AG08395 (cell line): Measurements from ENCODE around the gene DDAH1.
"Not testable (repeated sequence)": the region's sequence is repeated elsewhere in the genome, so short reads cannot be mapped to it uniquely, and the experiment has no call there.

Source experiments
- DNase-seq: peaks from one replicate; pipeline ENCODE4 v3.0.0; 2012; ENCODE audit warnings: mixed read lengths, low spot score

Gene DDAH1

DNA sequence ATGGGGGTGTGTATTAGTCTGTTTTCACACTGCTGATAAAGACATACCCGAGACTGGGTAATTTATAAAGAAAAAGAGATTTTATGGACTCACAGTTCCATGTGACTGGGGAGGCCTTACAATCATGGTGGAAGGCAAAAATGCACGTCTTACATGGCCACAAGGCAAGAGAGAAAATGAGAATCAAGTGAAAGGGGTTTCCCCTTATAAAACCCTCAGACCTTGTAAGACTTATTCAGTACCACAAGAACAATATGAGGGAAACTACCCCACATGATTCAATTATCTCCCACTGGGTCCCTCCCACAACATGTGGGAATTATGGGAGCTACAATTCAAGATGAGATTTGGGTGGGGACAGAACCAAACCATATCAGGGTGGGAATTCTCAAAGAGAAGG, 5.2 kb upstream of the DDAH1 start:
- not testable (repeated sequence) for DNase-seq

- DNase-seq: no peak
Measured at GRCh38 chr1:85467929-85468540, 3.1 kb upstream of the DDAH1 start.

DNA sequence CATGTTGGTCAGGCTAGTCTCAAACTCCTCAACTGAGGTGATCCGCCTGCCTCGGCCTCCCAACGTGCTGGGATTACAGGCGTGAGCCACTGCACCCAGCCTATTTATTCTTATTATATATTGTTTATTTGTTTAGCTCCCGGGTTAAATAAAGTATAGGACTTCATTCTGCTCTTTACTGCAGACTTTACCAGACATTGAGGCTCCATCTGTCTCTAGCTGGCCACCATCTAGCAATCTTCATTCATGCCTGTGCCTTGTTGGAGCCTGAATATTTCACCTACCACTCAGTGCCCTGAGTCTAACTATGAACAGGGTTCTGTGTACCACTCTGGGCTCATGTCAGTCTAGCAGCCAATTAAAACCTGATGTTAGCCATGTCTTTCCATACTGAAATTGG, 2.1 kb upstream of the DDAH1 start:
- DNase-seq: no peak

DNA sequence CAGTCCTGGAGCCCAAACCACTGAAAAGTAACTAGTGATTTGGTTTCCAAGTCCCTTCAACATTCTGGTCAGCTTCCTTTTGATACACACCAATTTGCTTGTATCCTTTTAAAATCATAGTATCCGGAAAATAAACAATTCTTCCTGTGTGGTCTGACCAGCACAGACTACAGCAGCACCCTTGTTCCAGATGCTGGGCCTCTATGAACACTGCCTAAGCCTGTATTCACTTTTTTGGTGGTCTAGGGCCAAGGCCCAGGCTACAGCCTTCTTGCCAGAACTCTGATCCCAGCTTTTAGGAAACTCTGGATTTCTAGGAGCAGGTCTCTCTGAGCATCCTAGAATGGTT, 801 bp upstream of the DDAH1 start:
- DNase-seq: no peak

DNA sequence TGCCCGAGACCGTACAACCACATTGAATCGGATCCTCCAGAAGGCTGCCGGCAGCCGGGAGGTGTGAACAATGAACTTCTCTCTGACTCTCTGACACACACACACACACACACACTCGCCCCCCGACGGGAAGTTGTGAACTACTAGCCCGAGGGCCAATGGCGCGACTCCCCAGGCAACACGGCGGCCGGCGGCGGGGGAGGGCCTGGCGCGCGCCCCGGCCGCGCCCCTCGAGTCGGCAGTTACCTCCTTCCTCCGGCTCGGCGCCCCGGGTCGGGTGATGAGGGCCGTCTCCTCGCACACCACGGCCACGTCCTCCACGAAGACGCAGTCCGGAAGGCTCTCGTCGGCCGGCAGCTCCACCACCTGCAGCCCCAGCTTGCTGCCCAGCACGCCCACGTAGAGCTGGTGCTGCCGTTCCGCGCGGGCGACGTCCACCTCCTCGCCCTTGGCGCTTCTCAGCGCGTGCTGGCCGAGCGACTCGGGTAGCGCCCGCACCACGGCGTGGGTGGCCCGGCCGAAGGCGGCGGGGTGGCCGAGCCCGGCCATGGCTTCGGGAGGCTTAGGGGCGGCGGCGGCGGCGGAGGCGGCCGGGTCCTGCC, 361 bp downstream of the DDAH1 start:
- DNase-seq: peak; percentile 74

DNA sequence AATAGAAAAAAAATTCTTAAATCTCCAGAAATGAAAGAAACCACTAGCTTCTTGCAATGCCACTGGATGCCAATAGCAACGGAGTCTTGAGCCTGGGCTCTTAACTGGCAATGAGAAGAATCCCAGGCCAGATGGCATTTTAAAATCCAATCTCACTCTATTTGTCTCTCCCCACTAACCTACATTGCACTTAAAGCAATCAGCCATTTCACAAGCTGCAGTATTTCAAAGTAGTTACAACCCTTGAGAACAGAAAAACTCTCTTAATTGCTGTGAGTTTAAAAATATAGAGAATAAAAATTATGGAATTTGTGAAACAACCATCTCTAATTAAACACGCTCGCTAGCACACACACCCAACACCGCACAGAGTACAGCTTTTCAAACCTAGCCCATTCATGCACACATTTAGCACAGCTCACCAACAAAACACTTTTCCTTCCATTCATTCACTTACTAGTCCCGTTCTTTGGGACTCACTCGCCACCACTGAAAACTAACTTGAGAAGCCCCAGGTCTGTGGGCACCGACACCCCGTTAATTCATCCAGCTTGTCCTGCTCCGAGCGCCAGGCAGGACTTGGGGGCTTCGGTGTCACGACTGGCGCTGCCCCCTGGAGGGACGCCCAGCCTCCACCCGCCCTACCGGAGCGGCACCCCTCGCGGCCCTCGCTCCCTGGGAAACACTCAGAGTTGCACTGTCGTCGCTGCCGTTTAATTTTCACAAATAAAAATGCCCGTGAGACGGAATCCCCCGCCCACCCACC, 1.0 kb downstream of the DDAH1 start:
- peak; percentile 12 for DNase-seq

DNA sequence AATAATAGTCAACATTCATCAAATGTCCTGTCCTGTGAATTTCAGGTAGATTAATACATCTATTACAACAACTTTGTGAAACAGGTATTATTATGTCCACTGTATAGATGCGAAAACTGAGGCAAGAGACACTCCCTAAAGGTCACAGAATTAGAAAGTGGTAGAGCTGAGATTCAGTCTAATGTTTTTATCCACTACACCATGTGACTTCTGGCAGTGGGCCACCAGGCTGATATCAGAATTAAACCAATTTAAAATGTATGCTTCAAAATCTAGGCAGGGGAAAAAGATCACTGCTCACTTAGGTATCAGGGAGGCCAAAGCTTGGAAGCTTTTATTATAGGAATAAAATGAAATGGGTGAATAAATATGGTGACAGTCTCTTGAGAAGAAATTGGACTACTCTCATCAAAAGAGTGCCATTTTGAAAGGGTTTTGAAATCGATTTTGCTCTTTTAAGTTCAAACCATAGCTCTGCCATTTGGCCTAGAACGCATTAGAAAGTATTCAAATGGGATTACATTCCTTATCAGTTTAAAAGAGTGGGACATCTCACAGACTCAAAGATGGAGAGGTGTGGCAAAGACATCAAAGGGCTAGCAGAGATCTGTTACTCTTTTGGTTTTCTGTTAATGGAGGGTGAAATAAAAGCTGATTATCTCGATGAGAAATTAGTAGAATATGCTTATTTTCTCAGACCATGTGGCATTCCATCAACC, 1.9 kb downstream of the DDAH1 start:
- DNase-seq: no peak

- DNase-seq: peak; percentile 37
Measured at GRCh38 chr1:85461216-85461918, 3.6 kb downstream of the DDAH1 start.

DNA sequence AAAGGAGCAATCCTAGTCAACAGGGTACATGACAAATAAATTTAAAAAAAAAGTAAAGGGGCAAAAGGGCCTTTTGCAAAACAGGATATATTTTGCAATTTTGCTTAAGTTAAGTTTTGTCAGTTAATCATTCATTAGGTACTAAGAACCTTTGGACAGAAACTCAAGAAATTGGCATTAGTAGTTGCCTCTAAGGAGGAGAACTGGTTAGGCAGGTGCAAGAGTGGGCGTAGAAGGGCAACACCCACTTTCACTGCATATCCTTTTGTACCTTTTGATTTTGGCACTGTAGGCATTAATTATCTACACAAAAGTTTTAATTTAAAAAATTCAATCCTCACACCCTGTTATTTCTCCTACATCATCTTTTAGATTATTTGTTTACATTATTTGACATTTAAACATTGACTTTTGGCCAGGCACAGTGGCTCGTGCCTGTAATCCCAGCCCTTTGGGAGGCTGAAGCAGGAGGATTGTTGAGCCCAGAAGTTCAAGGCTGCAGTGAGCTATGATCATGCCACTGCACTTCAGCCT, 4.3 kb downstream of the DDAH1 start:
- DNase-seq: no peak

DNA sequence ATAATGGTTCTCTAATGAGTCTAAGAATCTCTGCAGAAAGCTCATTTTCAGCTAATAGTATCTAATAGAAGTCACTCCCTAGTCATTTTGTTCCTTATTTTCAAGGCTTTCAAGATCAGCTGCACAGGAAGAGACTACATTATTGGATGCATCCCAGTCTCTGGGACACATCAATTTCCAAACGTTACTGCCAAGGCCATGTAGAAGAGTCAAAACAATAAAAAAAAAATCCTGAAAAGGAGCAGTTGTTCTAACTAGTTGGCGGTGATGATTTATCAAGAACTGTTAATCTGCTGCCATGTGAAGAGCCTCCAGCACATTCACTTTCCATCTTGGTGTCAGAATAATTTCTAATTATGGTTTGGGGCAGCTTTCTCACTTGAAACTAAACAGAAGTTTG, 5.7 kb downstream of the DDAH1 start:
- no peak for DNase-seq

DNA sequence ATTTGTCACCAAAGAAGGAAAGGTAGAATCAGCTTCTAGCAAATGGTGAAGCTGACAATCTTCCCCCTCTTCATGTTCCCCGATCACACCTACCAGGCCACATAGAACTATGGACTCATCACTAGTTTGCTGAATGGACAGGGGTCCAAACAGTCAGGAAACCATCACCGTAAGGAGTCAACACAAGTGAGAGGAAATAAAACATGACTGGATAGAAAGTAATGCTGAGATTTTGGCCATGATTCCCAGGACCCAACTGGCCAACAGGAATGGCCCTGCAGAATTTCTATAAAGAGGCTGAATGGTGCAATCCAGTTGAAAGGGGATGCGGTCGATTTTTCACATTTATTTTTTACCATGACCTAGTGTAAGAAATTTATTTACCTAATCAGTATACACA, 10.7 kb downstream of the DDAH1 start:
- no peak for DNase-seq

- no peak for DNase-seq
Measured at GRCh38 chr1:85453640-85454194, 11.2 kb downstream of the DDAH1 start.

DNA sequence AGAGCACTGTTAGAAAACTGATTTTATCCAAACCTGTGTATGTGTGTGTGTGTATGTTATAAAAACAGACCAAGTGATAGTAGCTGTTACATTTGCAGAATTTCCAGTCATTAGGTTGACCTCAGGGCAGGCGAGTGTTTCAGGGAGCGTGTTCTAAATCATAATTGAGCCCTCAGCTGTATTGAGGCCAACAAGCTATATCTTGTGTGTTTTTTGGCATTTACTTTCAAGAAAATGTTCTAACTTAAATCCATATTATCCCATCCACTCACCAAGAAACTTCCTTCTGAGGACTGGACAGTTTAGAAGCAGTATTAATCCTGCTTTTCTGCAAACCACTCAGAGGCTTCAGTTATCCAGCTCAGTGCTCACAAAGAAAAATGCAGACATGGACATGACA, 12.0 kb downstream of the DDAH1 start:
- DNase-seq: no peak

- DNase-seq: no peak
Measured at GRCh38 chr1:85451236-85451830, 13.6 kb downstream of the DDAH1 start.

DNA sequence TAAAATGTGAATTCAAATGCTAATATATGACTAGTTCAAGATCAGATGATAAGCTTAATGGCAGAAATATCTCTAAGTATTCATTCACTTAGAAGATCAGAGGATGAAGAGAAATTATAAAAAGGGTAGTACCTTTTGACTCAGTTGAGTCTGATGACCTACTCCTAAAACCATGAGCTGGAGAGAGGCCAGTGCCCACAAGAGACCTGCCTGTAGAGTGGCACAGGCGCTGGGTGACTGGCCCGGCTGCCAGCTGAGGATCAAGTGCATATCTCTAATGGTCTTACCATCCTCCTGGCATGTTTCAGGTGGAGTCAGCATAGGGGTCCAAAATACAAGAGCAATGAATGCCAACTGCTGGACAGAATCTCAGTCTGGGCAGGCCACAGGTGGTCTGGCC, 14.1 kb downstream of the DDAH1 start:
- DNase-seq: no peak

DNA sequence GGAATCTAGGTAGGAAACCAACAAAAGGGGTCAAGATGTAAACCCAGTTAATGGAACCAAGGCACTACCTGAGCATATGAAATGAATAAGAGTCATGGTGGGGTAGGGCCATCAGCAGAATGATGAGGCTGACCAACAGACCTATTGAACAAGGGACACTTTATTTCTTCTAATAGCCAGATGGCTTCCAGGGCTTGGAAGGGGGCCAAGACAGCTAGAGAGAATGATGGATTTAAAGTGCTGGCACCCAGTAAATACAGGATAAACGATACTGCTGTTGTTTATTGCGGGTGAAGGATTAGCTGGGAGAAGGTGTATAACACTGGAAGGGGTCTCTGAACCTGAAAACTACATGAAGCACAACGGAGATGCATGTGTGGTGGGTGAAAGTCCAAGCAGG, 15.6 kb downstream of the DDAH1 start:
- no peak for DNase-seq

GRCh38 chr1:85448358-85448757, 16.6 kb downstream of the DDAH1 start:
- DNase-seq: peak; percentile 60

DNA sequence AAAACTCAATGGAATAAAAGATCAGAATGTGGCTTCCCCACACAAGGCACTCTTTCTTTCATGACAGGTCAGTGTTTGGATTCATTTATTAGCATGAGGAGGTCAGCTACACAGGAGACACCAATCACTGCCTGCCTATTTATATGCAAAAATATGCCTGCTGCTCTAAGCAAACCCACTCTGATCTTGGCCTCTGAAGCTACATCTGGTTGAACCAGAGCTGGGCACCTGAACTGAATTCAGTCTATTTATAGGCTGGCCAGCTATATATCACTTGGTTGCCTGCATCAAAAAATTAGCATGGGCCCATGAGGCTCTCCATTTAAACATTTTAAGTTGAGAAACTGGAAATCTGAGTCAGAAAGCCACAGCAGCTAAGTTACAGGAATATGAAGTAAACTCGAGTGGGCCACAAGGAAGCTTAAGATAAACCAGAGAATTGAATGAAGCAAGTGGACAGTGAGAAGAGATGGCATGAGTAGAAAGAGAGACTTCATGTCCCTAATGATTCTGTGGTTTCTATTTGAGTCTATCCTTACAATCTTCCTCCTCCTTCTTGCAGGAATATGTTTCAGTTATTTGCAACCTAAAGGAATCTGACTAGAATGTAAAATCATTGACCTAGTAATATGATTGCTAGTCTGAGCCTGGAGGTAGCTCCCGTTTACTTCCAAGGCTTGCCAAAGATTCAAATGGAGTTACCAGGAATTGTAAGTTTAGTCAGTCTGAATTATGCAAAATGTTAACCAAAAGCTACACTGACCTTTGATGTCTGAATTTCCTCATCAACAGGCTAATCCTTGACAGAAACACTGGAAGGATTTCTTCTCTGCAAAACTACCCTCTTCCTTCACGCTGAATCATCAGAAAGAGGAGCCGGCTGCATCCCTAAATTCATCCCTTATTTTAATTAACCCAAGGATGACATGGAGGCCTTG, 17.7 kb downstream of the DDAH1 start:
- peak; percentile 22 for DNase-seq

DNA sequence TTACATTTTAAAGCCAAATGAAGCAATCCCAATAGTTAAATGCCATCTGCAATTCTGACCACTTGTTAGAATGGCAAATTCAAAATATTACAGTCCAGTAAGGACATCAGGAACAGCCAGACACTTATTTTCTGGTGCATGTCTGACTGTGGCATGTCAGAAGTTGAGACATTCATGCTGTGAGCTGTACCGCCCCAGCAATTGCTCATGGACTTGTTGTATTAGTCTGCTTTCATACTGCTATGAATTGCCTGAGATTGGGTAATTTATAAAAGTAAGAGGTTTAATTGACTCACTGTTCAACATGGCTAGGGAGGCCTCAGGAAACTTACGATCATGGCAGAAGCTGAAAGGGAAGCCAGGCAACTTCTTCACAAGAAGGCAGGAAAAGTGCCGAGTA, 19.1 kb downstream of the DDAH1 start:
- DNase-seq: peak; percentile 31

- no peak for DNase-seq
Measured at GRCh38 chr1:85444381-85444780, 20.6 kb downstream of the DDAH1 start.
